DMS153 (cell line): ENCODE results near the gene E2F3.

Experiments used
- DNase-seq: peaks from one replicate; lab custom pipeline; 2025; lab: John Stamatoyannopoulos, UW

The E2F3 gene

GRCh38 chr6:20401205-20402091 lies at the start of gene E2F3:
Gene E2F3, plus strand, starts transcription at chr6:20401879. Its CDS starts 354 bp downstream, at chr6:20402233.
- DNase-seq: peak; percentile 100

DNA sequence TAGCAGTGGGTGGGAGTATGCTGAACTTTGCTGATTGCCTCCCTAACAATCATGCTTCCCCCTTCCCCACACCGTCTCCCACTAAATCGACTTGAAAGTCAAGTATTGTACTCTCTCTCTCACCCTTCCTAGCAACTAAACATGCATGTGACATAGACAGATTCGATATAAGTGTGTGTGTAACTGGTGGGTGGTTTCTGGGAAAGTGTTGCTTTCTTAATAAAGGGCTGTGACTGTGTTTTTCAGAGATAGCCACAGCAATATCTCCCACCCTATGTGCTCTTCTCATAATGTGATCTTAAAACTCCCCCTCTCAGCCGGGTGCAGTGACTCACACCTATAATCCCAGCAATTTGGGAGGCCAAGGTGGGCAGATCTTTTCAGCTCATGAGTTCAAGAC lies 49.3 kb upstream of the E2F3 start:
- no peak for DNase-seq

GRCh38 chr6:20353134-20353533 lies 48.5 kb upstream of the E2F3 start:
- DNase-seq: no peak

DNA sequence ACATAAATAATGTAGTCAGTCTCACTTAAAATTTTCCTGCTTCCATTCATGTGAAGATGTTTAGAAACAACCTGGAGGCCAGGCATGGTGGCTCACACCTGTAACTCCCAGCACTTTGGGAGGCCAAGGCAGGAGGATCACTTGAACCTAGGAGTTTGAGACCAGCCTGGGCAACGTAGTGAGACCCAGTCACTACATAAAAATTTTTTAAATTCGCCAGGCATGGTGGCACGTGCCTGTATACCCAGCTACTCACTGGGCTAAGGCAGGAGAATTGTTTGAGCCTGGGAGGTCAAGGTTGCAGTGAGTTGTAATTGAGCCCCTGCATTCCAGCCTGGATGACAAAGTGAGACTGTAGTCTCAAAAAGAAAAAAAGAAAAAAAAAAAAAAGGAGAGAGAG lies 47.3 kb upstream of the E2F3 start:
- DNase-seq: no peak

DNA sequence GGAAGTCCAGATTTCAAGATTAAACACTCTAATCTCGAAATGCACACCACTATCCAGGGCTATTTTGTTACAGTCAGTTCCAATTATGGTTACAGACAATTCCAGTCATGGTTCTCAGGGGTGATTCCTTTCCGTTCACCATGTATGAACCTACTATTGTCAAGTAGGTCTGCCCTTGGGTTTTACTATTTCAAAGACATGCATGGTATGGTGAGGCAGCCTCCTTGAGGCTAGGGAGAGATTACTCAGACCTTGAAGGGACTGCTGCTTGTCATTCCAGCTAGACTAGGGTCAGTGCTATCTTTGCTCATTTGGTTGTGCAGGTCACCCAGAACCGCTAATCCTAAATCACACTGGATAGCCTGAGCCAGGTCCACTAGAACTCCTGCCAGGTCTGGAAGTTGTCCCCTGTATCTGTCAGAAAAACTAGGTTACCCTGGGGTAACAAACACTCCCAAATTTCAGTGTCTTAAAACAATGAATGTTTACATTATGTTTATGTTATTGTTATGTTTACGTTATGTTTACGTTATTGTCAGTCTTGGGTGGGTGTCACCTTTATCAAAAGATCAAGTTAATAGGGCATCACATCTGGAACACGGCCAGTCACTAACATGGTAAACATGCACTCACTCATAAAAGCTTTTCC lies 41.1 kb upstream of the E2F3 start:
- no peak for DNase-seq

GRCh38 chr6:20362623-20363022 lies 39.1 kb upstream of the E2F3 start:
- no peak for DNase-seq

- DNase-seq: no peak
Measured at GRCh38 chr6:20364327-20364726, 37.4 kb upstream of the E2F3 start.

DNA sequence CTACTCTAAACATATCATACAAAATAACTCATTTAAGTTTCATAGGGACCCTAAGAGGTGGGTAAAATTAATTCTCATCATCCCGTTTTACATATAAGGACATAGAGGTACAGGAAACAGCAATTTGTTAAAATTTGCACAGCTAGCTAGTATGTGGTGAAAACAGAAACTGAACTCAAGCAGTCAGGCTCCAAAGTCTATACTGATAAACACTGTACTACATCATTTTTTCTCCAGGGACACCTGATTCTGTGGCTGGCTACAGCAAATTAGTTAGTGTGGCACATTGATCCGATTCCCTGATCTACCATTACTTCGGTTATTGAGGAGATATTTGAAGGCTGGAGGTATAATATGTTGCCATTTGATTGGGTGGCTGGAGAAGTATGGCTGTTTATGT lies 36.2 kb upstream of the E2F3 start:
- DNase-seq: no peak

DNA sequence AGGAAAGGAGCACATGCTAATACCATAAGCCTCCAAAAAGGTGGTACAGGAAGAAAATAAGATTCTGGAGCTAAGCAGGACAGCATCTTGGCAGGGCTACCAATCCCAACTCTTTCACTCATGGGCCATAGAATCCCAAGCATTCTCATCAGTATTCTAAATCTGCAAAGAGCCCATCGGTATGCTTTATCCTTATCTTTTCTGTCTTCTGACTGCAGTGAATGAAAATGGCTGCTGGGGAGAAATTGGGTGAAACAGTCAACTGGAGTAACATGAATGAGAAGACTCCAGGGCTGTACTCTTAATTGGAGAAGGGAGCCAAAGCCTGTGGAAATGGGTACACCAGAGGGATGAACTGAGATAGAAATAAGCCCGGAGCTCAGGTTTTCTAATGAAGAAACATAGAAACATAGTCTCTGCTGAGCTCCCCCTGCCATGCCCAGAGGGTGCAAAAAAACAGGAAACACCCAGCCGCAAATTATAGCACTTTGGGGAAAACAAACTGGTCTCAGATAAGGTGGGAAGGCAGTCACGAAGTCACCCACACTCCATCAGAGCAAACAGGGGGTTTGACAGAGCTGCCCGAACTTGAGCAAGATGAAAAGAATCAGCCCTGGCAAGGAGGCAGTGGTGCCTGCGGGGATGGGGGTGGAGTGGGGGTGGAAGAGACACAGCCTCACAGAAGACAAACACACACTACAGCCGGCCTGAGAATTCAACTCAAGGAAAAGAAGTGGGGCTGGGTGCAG lies 35.4 kb upstream of the E2F3 start:
- DNase-seq: no peak

DNA sequence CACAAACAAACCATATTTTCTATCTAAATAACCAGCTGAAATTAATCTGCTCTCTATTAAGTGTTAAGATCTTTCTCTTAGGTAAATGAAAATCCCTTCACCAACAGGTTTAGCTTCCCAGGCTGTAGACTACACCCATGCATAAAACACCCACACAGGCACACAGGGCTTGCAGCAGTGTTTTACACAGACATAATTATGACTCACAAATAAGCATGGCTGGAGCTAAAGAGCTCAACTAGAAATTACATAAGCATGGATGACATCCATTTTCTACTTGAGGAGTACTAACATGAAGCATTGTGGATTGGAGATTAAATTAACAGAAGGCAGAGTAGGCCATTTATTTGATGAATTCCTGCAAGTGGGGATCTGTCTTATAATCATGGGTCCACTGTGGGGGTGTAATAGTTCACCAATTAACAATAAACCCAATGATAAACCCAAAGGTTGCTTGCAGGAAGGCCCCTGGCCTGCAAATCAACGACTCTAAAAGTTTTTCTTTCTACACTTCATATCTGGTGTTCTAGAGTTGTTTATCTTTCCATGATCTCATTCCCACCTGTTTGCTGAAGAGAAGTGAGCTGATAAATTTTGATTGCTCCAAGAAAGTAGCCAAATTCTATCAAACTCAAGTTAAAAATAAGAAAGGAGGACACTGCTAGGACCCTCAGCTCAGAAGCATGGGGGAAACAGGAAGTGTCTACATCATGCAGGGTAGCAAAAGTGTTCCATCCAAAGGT lies 33.8 kb upstream of the E2F3 start:
- DNase-seq: no peak

DNA sequence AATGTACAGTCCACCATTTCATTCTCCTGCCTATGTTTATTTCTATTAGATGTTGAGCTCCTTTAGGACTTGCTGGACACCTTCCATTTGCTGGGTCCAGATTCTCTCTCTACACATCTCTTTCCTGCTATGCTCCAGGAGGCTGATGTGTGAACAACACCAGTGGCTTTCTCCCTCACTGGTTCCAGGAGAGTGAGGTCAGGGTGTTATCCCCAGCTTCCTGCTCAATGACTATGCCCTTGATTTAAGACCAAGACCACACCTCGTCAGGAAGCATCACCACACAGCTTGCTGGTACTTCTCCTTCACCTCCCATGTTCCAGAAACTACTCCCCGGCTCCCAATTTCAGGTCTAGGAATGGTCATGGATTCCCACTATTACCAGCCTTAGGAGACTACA lies 31.3 kb upstream of the E2F3 start:
- DNase-seq: no peak

DNA sequence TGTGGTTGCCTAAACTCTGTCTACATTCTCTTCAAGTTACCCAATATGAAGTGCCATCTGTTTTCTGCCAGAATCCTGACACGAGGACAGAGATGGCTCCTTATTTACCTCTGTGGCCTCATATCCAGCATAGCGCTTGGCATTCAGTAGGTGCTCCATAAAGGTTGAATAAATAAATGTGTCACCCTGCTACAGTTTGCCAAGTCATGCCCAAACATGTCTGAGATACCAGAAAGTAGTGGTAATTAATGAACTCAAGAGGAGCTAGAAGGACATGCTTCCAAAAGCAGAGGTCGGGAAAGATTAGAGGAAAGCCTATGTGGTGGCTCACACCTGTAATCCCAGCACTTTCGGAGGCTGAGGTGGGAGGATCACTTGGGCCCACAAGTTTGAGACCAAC lies 30.9 kb upstream of the E2F3 start:
- no peak for DNase-seq

DNA sequence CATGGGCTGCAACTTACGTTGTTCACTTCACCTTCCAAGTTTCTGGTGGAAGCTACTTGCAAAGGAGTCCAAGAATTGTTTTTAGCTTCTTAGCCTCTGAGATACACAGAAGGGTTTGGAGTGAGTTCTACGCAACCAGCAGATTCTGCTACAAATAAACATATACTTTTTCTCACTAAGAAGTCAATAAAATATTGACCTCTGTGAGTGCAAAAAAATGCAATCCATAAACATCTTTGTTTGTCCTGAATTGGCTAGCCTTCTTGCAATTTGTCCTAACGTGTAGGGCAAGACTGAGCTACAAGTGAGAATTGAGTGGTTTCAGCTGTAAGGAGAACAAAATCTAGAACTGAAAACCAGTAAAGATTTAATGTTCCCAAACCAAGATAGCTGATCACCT lies 26.2 kb upstream of the E2F3 start:
- no peak for DNase-seq

- DNase-seq: no peak
Measured at GRCh38 chr6:20377623-20378265, 23.9 kb upstream of the E2F3 start.

- DNase-seq: no peak
Measured at GRCh38 chr6:20379231-20379630, 22.4 kb upstream of the E2F3 start.

GRCh38 chr6:20386218-20386617 lies 15.5 kb upstream of the E2F3 start:
- DNase-seq: no peak

GRCh38 chr6:20389066-20389465 lies 12.6 kb upstream of the E2F3 start:
- no peak for DNase-seq

DNA sequence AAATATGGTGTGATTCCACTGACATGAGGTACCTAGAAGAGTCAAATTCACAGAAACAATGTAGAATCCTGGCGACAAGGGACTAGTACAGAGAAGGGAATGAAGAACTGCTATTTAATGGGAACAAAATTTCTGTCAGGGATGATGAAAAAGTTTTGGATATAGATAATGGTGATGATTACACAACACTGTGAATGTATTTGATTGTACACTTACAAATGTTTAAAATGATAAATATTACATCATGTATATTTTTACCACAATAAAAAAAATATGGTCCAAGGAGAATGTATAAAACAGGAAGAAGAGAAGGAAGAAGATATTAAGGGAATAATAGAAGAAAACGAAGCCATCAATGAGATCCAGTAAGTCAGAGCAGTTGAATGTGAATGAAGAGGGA lies 8.4 kb upstream of the E2F3 start:
- DNase-seq: no peak

DNA sequence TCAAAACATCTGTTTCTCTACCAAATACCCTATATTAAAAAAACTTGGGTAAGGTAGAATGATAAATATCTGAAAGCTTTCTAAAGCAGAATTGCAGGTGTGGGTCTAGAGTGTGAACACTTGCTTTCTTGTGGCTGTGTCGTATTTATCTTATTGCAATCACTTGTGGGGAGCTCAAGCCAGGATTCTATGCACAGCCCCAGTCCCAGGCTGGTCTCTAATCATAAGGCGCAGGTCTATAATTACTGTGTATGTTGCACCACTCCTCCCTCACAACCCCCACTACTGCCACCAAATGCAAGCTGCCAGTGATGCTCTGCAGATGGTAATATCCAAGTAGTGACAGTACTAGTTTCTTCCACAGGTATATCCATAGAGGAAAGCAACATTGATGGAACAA lies 2.2 kb upstream of the E2F3 start:
- no peak for DNase-seq

DNA sequence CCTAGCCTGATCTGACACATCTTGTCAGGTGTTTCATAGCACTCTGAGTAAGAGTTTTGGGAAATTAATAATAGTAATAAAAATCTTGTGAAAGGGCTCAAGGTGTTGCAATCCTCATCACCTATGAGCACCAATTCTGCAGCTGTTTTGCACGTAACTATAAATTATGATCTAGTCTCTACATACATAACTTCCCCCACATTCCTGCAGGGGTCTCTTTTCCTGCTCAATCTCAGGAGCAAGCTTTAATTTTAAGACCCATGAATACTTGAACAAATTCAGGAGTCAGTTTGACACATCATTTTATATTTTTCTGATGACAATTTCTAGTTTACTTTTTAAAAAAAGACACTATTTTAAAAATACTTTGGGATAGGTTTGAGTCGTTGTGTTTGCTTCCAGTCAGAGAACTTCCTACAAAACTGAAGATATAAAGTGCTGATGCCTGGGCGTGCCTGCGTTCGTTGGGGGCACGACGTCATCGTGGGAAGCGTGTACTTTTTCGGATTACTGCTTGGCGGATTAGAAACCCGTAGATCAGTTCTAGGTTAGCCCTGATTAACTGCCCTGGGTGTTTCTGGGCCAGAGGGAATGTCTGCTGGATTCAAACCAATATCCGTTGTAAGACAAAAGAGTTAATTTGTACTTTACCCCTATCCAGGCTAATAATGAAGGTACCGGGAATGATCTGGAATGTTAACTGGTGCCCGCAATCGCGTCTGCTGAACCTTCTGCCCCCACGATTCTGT lies 1.0 kb upstream of the E2F3 start:
- DNase-seq: no peak

DNA sequence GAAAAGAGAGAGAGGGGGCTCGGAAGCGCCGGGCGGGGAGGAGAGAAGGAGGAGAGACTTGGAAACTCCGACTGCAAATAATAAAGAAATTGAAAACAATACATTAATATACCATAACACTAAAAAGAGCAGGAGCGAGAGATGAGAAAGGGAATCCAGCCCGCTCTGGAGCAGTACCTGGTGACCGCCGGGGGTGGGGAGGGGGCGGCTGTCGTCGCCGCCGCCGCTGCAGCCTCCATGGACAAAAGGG lies 338 bp downstream of the E2F3 start:
- peak; percentile 25 for DNase-seq
